Transverse colon (tissue), 4 donors: ENCODE results near the gene AJUBA.

Experiments used
- POLR2A ChIP-seq: fragments of 450-650 bp; IDR thresholded peaks from one replicate; pipeline ENCODE4 v1.6.1; 2016; ENCODE audit warnings: antibody characterized with exemption, mild to moderate bottlenecking, moderate library complexity
- POLR2AphosphoS5 ChIP-seq, 3 donors: sonication (generic); formaldehyde crosslinking; IDR thresholded peaks; one replicate each; pipeline ENCODE4 v1.6.1; 2016; ENCODE audit warnings: antibody characterized with exemption in 3 of 3
- TF ChIP-seq, protein P1 (sequence below), 5 experiments: fragments of 200-600 bp in 3 of 5; fragments of 450-650 bp in 2 of 5; sonication (generic) in 3 of 5; IDR thresholded peaks; 1 replicate in 2 of 5; 2 replicates in 3 of 5; pipeline ENCODE4 v1.5.1; 2016 to 2017; ENCODE audit warnings: antibody characterized with exemption in 5 of 5, inconsistent platforms in 3 of 5, mild to moderate bottlenecking in 2 of 5, moderate library complexity in 1 of 5

DNA sequence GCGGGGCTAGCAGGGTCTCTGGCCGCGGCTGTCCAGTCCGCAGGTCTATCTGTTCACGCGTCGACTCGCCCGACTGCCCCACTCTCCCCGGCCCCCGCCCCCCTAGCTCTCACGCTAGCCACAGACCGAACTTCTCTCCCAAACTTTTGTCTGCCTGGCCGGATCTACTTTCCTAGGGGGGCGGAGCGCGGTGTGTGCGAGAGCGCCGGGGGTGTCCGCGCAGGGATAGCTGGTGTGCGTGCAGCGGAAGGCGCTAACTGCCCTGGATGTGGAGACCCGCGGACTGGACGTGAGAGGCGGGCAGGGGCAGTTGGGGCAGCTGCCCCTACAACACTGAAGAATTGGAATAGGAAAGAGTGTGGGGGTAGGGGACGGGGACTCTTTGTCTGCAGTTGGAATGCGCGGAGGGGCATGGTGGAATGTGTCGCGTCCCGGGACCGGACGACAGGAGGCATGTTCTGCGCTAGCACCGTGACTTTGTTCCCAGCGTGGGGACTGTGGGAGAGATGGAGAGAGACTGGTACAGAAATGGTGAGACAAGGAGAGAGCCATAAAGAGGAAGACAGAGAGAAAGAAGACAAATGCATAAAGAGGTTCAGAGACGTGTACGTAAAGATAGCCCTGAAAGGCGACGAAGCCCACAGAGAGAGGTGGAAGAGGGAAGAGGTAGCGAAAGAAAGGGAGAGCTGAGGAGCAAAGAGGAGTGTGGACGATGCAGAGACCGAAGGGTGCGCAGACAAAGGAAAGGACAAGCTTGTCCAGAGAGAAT is at the start of gene AJUBA:
- TF ChIP-seq, protein P1, sequence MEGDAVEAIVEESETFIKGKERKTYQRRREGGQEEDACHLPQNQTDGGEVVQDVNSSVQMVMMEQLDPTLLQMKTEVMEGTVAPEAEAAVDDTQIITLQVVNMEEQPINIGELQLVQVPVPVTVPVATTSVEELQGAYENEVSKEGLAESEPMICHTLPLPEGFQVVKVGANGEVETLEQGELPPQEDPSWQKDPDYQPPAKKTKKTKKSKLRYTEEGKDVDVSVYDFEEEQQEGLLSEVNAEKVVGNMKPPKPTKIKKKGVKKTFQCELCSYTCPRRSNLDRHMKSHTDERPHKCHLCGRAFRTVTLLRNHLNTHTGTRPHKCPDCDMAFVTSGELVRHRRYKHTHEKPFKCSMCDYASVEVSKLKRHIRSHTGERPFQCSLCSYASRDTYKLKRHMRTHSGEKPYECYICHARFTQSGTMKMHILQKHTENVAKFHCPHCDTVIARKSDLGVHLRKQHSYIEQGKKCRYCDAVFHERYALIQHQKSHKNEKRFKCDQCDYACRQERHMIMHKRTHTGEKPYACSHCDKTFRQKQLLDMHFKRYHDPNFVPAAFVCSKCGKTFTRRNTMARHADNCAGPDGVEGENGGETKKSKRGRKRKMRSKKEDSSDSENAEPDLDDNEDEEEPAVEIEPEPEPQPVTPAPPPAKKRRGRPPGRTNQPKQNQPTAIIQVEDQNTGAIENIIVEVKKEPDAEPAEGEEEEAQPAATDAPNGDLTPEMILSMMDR (IDR thresholded peaks at IDR 0.05), result no peak
- peak; percentile 26 for TF ChIP-seq POLR2A
- peak in 2 of 3 donors; percentile 7 to 38 for TF ChIP-seq POLR2AphosphoS5 (IDR thresholded peaks at IDR 0.05)
